Natural killer cell treated with Interleukin-12 subunit alpha and Interleukin-12 subunit beta and Interleukin-15 and Interleukin-18, amount 100 ng/mL, for 72 hours (primary cell): Measurements from ENCODE around the gene RNF39. TPM values are rescaled to one million over a fixed set of nuclear protein-coding genes. Genes with fewer than 3 reads are reported as not detected.

ENCODE experiments used
- ATAC-seq, 2 donors: fragments of 150-1000 bp; cut with Tn5 transposase in 1 of 2; sonication (Bioruptor Pico), chemical (Tn5 transposase) in 1 of 2; 2 replicates each; pipeline ENCODE4 v1.10.0; 2021
- DNase-seq: peaks from one replicate; pipeline ENCODE4 v3.0.0; 2022; ENCODE audit warnings: low spot score
- H3K27ac Mint-ChIP-seq, 2 donors: 1 replicate in 1 of 2; 2 replicates in 1 of 2; pipeline ENCODE4 v1.8.0; 2022; ENCODE audit warnings: mixed read lengths in 2 of 2, mild to moderate bottlenecking in 1 of 2, moderate library complexity in 1 of 2
- H3K27me3 Mint-ChIP-seq, 2 donors: 1 replicate in 1 of 2; 2 replicates in 1 of 2; pipeline ENCODE4 v1.8.0; 2022; ENCODE audit warnings: mixed read lengths in 2 of 2
- H3K36me3 Mint-ChIP-seq: one replicate; pipeline ENCODE4 v1.8.0; 2022; ENCODE audit warnings: mixed read lengths
- H3K4me1 Mint-ChIP-seq, 2 donors: 1 replicate in 1 of 2; 2 replicates in 1 of 2; pipeline ENCODE4 v1.8.0; 2022; ENCODE audit warnings: low read depth in 2 of 2, mixed read lengths in 2 of 2, mild to moderate bottlenecking in 1 of 2
- H3K4me3 Mint-ChIP-seq: one replicate; pipeline ENCODE4 v1.8.0; 2022; ENCODE audit warnings: mixed read lengths
- H3K9me3 Mint-ChIP-seq: 2 replicates; pipeline ENCODE4 v1.8.0; 2022; ENCODE audit warnings: mixed read lengths
- total RNA-seq, 2 donors: library from RNA; stranded (reverse); gene quantifications; one replicate each; pipeline ENCODE4 v1.2.3, GENCODE V29; 2022

Gene RNF39
- total RNA-seq, 2 donors from 2014 or later = not detected

- Mint-ChIP-seq H3K4me1 (peaks cover 33 to 41% of the 10 kb centered on the region in 2 donors), H3K36me3 (no peaks in the 10 kb centered on the region), H3K4me3 (peak overlapping the region; percentile 5), H3K27ac (no peak overlapping the region), H3K9me3 (no peaks in the 10 kb centered on the region), H3K27me3 (peaks cover 63 to 87% of the 10 kb centered on the region in 2 donors)
- ATAC-seq (no peak), DNase-seq (no peak)
Measured at GRCh38 chr6:30075790-30076732, 492 bp upstream of the RNF39 start.

- no peak for ATAC-seq
- Mint-ChIP-seq H3K36me3 (peaks cover 10% of the 10 kb centered on the region), H3K27ac (no peak overlapping the region), H3K9me3 (no peaks in the 10 kb centered on the region), H3K4me1 (peaks cover 43 to 50% of the 10 kb centered on the region in 2 donors), H3K4me3 (no peak overlapping the region), H3K27me3 (peaks cover 65 to 76% of the 10 kb centered on the region in 2 donors)
- no peak for DNase-seq
Measured at GRCh38 chr6:30074331-30075093, 1.1 kb downstream of the RNF39 start.

- Mint-ChIP-seq H3K27me3 (peaks cover 57 to 68% of the 10 kb centered on the region in 2 donors), H3K27ac (no peak overlapping the region), H3K4me1 (peaks cover 44 to 51% of the 10 kb centered on the region in 2 donors), H3K36me3 (peaks cover 10% of the 10 kb centered on the region), H3K9me3 (no peaks in the 10 kb centered on the region), H3K4me3 (no peak overlapping the region)
- ATAC-seq (no peak), DNase-seq (no peak)
Measured at GRCh38 chr6:30073489-30074235, 1.9 kb downstream of the RNF39 start.

GRCh38 chr6:30071858-30072257 is 3.7 kb downstream of the RNF39 start:
- Mint-ChIP-seq H3K27me3 (peaks cover 45 to 53% of the 10 kb centered on the region in 2 donors), H3K27ac (no peak overlapping the region), H3K4me3 (no peak overlapping the region), H3K9me3 (no peaks in the 10 kb centered on the region), H3K4me1 (peaks cover 50 to 56% of the 10 kb centered on the region in 2 donors), H3K36me3 (peaks cover 22% of the 10 kb centered on the region)
- ATAC-seq = no peak
- DNase-seq = no peak

GRCh38 chr6:30071081-30071818 is 4.3 kb downstream of the RNF39 start:
- Mint-ChIP-seq H3K4me3 (no peak overlapping the region), H3K27ac (no peak overlapping the region), H3K36me3 (peaks cover 22% of the 10 kb centered on the region), H3K27me3 (peaks cover 39 to 47% of the 10 kb centered on the region in 2 donors), H3K9me3 (no peaks in the 10 kb centered on the region), H3K4me1 (peaks cover 50 to 57% of the 10 kb centered on the region in 2 donors)
- ATAC-seq = no peak
- no peak for DNase-seq

GRCh38 chr6:30067460-30068139 is 8.0 kb downstream of the RNF39 start:
- Mint-ChIP-seq H3K4me1 (peaks cover 48 to 61% of the 10 kb centered on the region in 2 donors), H3K27ac (peak overlapping the region; percentile 96 to 99), H3K9me3 (no peaks in the 10 kb centered on the region), H3K4me3 (peak overlapping the region; percentile 94), H3K27me3 (peaks cover 12 to 16% of the 10 kb centered on the region in 2 donors), H3K36me3 (peaks cover 33% of the 10 kb centered on the region)
- DNase-seq (no peak), ATAC-seq (no peak)

- ATAC-seq (peak; percentile 99 to 100), DNase-seq (peak; percentile 99)
- Mint-ChIP-seq H3K4me1 (peaks cover 48 to 59% of the 10 kb centered on the region in 2 donors), H3K27ac (peak within 1 kb of the TSS; percentile 96 to 99), H3K36me3 (peaks cover 35% of the 10 kb centered on the region), H3K9me3 (no peaks in the 10 kb centered on the region), H3K4me3 (peak within 1 kb of the TSS; percentile 94), H3K27me3 (peaks cover 4 to 9% of the 10 kb centered on the region in 2 donors)
Measured at GRCh38 chr6:30066577-30067459, 8.8 kb downstream of the RNF39 start, which contains the start of gene PPP1R11. TSS of gene PPP1R11 (plus strand) at chr6:30067198. CDS start at chr6:30067411, 213 bp downstream.

- peaks cover 50 to 63% of the 10 kb centered on the region in 2 donors for H3K4me1 Mint-ChIP-seq
- H3K4me3 Mint-ChIP-seq = peak overlapping the region; percentile 94
- peaks cover 41% of the 10 kb centered on the region for H3K36me3 Mint-ChIP-seq
- peak overlapping the region; percentile 96 to 99 for H3K27ac Mint-ChIP-seq
- no peak for DNase-seq
- H3K9me3 Mint-ChIP-seq = no peaks in the 10 kb centered on the region
- no peak for ATAC-seq
- H3K27me3 Mint-ChIP-seq = peaks cover 0 to 6% of the 10 kb centered on the region in 2 donors
Measured at GRCh38 chr6:30066082-30066481, 9.5 kb downstream of the RNF39 start.

GRCh38 chr6:30063315-30063714 is 12.3 kb downstream of the RNF39 start:
- Mint-ChIP-seq H3K27ac (peak overlapping the region; percentile 43 to 70), H3K4me3 (peak overlapping the region; percentile 59), H3K27me3 (no peaks in the 10 kb centered on the region), H3K9me3 (no peaks in the 10 kb centered on the region), H3K36me3 (peaks cover 27% of the 10 kb centered on the region), H3K4me1 (peaks cover 39 to 61% of the 10 kb centered on the region in 2 donors)
- ATAC-seq (no peak), DNase-seq (no peak)

GRCh38 chr6:30062471-30063178 is 12.9 kb downstream of the RNF39 start:
- peaks cover 22% of the 10 kb centered on the region for H3K36me3 Mint-ChIP-seq
- DNase-seq (no peak), ATAC-seq (no peak)
- H3K27ac Mint-ChIP-seq = peak overlapping the region; percentile 98 to 99
- peak overlapping the region; percentile 99 for H3K4me3 Mint-ChIP-seq
- H3K4me1 Mint-ChIP-seq = peaks cover 32 to 54% of the 10 kb centered on the region in 2 donors
- no peaks in the 10 kb centered on the region for H3K9me3 Mint-ChIP-seq
- no peaks in the 10 kb centered on the region for H3K27me3 Mint-ChIP-seq

GRCh38 chr6:30061858-30062458 is 13.6 kb downstream of the RNF39 start:
- peak in 1 of 2 donors; percentile 72 for ATAC-seq
- H3K4me3 Mint-ChIP-seq = peak overlapping the region; percentile 99
- H3K9me3 Mint-ChIP-seq = no peaks in the 10 kb centered on the region
- DNase-seq = no peak
- peaks cover 29 to 48% of the 10 kb centered on the region in 2 donors for H3K4me1 Mint-ChIP-seq
- no peaks in the 10 kb centered on the region for H3K27me3 Mint-ChIP-seq
- H3K36me3 Mint-ChIP-seq = peaks cover 27% of the 10 kb centered on the region
- H3K27ac Mint-ChIP-seq = peak overlapping the region; percentile 98 to 99
